Stomach smooth muscle (tissue), 2 donors: ENCODE data around the gene IFI27.
A peak's percentile ranks its signal among the peaks of the same experiment; 100 is the strongest.

Source experiments
- H3K27ac ChIP-seq: one replicate; pipeline ENCODE4 v1.7.0; 2013; ENCODE audit warnings: mild to moderate bottlenecking, low read length, inconsistent platforms
- H3K27me3 ChIP-seq, 2 donors: one replicate each; pipeline ENCODE4 v1.7.0; 2013; ENCODE audit warnings: low read length in 2 of 2; ENCODE audit not compliant: insufficient read depth in 2 of 2, control insufficient read depth in 1 of 2
- H3K36me3 ChIP-seq, 2 donors: one replicate each; pipeline ENCODE4 v1.7.0; 2013; ENCODE audit warnings: low read length in 2 of 2; ENCODE audit not compliant: control insufficient read depth in 2 of 2, insufficient read depth in 2 of 2
- H3K4me1 ChIP-seq: one replicate; pipeline ENCODE4 v1.7.0; 2013; ENCODE audit warnings: low read length; ENCODE audit not compliant: control insufficient read depth, insufficient read depth
- H3K4me3 ChIP-seq, 2 donors: one replicate each; pipeline ENCODE4 v1.7.0; 2013; ENCODE audit warnings: low read length in 2 of 2
- H3K9ac ChIP-seq, 2 donors: one replicate each; pipeline ENCODE4 v1.7.0; 2013; ENCODE audit warnings: low read length in 2 of 2, mild to moderate bottlenecking in 1 of 2
- H3K9me3 ChIP-seq, 2 donors: one replicate each; pipeline ENCODE4 v1.7.0; 2013; ENCODE audit warnings: low read length in 2 of 2; ENCODE audit not compliant: control insufficient read depth in 2 of 2
- donor health status: healthy.
- donor health status: Pancreatic carcinoma.

The IFI27 gene

DNA sequence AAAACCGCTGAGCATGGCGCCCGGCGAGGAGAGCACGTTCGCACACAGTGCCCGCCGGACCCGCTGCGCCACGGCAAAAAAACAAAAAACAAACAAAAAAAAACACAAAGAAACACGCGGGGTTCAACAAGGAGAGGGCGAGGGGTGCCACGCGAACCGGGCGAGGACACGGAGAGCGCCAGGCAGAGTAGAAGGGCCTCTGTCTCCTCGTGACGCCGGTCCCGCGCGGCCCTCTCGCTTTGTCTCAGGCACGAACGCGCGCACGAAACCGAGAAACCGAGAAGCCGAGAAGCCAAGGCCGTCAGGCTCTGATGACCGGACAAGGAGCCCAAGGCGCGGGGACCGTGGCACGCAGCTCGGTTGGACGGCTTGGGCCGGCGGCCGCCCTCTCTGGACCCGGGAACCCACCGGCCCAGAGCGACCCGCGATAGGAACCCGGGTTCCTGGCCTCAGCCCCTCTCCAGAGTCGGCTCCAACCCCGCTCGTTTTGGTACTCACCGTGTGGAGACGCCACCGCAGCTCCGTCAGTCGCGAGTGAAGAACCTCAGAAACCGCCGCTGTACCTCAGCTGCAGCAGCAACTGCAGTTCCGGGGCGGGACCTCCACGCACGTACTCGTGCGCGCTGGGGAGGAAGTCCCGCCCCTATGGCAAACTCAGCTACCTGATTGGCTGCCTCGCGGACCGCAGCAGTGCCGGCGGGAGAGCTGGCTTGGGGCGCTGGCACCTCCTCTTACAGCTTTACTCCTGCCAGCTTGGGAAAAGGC, 29.7 kb upstream of the IFI27 start, which contains the start of the genes DDX24 and IFI27L1:
DDX24 (minus strand) TSS at position 582 of the 765 bp plus-strand sequence. CDS start 1,460 bp downstream, outside the sequence.
IFI27L1 (plus strand) TSS at position 690 of the 765 bp plus-strand sequence. CDS start 15,628 bp downstream, outside the sequence.
- Histone ChIP-seq H3K9ac (peak within 1 kb of the TSS; percentile 96 to 97), H3K27ac (peak within 1 kb of the TSS; percentile 85), H3K4me1 (peaks cover 29% of the 10 kb centered on the region), H3K4me3 (peak within 1 kb of the TSS; percentile 86 to 98), H3K36me3 (peaks cover 10 to 12% of the 10 kb centered on the region in 2 donors), H3K9me3 (no peaks in the 10 kb centered on the region), H3K27me3 (no peaks in the 10 kb centered on the region)

DNA sequence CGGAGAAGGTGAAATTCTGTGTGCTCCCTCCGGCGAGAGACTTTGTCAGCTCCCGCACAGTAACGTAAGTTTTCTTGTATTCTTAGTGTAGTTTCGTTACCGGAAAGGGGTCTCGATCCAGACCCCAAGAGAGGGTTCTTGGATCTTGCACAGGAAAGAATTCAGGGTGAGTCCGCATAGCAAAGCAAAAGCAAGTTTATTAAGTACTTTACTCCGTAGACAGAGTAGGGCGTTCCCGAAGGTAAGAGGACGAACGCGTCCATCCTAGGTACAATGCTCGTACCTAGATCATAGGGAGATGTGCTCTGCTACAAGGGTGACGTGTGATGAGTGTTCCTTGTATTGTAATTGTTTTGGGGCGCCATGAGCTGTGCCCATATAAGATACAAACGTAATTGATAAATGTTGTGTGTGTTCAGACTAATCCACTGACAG, 29.1 kb upstream of the IFI27 start:
- Histone ChIP-seq H3K4me1 (peaks cover 29% of the 10 kb centered on the region), H3K9ac (peak overlapping the region; percentile 96 to 97), H3K27me3 (no peaks in the 10 kb centered on the region), H3K4me3 (peak overlapping the region; percentile 86 to 98), H3K27ac (peak overlapping the region; percentile 85), H3K36me3 (peaks cover 10 to 12% of the 10 kb centered on the region in 2 donors), H3K9me3 (no peaks in the 10 kb centered on the region)

DNA sequence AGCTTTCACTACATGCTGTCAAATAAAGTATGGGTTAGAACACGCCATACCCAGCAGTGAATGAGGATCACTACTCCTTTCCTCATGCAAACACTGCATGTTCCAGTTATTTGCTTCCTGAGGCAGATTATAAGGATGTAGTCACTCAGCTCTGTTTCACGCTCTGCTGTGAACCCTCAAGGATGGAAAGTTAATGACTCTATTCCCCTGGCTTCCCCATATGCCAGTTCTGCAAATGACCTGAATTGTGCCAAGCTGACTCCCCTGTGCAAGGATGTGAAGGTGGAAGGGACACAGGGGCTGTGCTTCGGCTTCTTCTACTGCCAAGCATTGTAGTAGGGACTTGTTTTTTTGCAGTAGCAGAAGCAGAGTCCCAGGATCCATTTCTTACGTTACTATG, 22.6 kb upstream of the IFI27 start:
- Histone ChIP-seq H3K36me3 (no peaks in the 10 kb centered on the region), H3K4me1 (no peaks in the 10 kb centered on the region), H3K4me3 (no peak overlapping the region), H3K27me3 (no peaks in the 10 kb centered on the region), H3K27ac (no peak overlapping the region), H3K9ac (no peak overlapping the region), H3K9me3 (no peaks in the 10 kb centered on the region)

DNA sequence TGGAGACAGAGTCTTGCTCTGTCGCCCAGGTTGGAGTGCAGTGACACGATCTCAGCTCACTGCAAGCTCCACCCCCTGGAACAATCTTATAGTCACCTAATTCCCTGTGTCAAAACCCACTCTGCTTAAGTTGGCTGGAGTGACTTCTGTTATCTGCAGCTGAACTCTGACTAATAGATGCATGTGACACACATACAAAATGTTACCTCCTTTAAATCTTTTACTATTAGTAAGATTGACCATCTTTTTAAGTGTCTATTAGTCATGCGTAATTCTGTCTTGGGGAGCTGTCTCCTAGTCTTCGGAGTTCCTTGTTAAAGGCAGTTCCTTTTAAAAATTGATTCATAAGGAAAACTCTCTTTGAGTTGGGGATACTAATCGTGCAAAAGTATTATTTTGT, 22.0 kb upstream of the IFI27 start:
- no peak overlapping the region for H3K4me3 ChIP-seq
- H3K36me3 ChIP-seq, result no peaks in the 10 kb centered on the region
- H3K9me3 ChIP-seq, result no peaks in the 10 kb centered on the region
- H3K9ac ChIP-seq, result no peak overlapping the region
- no peaks in the 10 kb centered on the region for H3K27me3 ChIP-seq
- H3K27ac ChIP-seq, result no peak overlapping the region
- H3K4me1 ChIP-seq, result no peaks in the 10 kb centered on the region

DNA sequence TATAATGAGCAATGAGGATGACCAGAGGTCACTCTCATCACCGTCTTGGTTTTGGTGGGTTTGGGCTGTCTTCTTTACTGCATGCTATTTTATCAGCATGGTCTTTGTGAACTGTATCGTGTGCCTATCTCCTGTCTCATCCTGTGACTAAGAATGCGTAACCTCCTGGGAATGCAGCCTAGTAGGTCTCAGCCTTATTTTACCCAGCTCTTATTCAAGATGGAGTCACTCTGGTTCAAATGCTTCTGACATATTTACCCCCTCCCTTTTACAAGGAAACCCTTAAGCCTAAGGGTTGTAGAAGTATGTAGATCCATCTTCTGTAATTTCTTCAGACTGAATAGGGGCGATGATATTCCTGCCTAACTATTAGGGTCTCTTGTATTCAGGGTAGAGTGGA, 21.1 kb upstream of the IFI27 start:
- H3K27me3 ChIP-seq, result no peaks in the 10 kb centered on the region
- H3K27ac ChIP-seq, result no peak overlapping the region
- no peaks in the 10 kb centered on the region for H3K4me1 ChIP-seq
- no peak overlapping the region for H3K4me3 ChIP-seq
- no peak overlapping the region for H3K9ac ChIP-seq
- H3K36me3 ChIP-seq, result no peaks in the 10 kb centered on the region
- H3K9me3 ChIP-seq, result no peaks in the 10 kb centered on the region

DNA sequence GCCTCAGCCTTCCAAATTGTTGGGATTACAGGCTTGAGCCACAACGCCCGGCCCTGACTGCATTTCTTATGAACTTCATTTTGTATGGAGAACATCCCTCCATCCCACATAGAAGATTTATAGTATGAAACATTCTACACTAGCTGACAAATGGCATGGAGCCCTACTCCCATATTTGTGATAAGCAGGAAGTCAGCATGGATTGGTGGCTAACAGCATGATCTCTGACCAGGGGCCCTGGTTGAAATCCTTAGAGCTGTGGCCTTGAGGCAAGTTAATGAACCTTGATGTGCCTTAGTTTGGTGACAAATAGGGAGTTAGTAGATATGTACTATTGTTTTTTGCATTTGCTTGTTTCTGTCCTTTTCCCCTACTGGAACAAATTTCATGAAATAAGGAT, 17.1 kb upstream of the IFI27 start:
- Histone ChIP-seq H3K27me3 (no peaks in the 10 kb centered on the region), H3K9ac (no peak overlapping the region), H3K4me3 (no peak overlapping the region), H3K36me3 (no peaks in the 10 kb centered on the region), H3K9me3 (no peaks in the 10 kb centered on the region), H3K27ac (no peak overlapping the region), H3K4me1 (no peaks in the 10 kb centered on the region)

DNA sequence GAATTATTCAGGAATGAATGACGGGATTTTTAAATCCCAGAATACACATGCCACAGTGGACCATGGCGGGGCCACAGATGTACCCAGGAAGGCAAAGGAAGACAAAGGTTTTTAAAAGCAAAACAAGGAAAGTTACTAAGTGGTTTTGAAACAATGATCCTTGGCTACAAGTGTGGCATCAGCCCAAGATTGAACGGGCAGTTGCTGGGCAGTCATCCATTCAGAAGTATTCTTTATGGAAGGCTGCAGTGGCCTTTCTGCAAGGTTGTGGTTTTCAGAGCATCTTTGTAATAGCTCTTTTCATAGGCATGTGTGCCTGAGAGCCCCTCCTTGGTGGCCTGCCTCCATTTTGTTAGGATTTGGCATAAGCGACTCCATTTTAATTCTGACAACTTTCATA, 13.4 kb upstream of the IFI27 start:
- H3K4me3 ChIP-seq, result no peak overlapping the region
- no peaks in the 10 kb centered on the region for H3K36me3 ChIP-seq
- H3K4me1 ChIP-seq, result no peaks in the 10 kb centered on the region
- no peaks in the 10 kb centered on the region for H3K27me3 ChIP-seq
- H3K9ac ChIP-seq, result no peak overlapping the region
- H3K9me3 ChIP-seq, result no peaks in the 10 kb centered on the region
- H3K27ac ChIP-seq, result no peak overlapping the region

DNA sequence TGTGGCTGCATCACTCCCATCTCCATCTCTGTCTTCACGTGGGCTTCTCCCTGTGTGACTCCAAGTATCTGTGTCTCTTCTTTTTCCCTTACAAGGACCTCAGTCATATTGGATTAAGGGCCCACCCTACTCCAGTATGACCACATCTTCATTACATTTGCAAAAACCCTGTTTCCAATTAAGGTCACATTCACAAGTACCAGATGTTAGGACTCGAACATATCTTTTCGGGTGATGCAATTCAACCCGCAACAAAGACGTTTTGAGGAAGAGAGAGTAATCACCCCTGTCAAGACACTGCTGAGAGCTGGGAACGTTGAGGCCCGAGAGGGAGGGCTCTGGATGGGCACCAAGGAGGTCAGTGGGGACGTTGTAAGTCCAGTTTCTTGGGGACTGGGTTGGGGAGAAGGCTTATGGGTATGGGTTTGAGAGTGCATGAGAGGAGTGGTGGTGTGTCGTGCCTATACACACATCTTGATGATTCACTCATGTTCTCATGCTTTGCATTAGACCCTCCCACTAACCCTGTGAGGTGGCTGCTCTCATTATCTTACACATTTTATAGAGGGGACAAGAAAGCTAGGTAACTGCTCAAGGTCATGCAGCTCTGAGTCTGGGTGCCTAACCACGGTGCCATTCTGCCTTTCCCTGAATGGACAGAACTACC, 12.1 kb upstream of the IFI27 start:
- Histone ChIP-seq H3K4me1 (no peaks in the 10 kb centered on the region), H3K36me3 (no peaks in the 10 kb centered on the region), H3K27me3 (no peaks in the 10 kb centered on the region), H3K4me3 (no peak overlapping the region), H3K27ac (no peak overlapping the region), H3K9me3 (no peaks in the 10 kb centered on the region), H3K9ac (no peak overlapping the region)

DNA sequence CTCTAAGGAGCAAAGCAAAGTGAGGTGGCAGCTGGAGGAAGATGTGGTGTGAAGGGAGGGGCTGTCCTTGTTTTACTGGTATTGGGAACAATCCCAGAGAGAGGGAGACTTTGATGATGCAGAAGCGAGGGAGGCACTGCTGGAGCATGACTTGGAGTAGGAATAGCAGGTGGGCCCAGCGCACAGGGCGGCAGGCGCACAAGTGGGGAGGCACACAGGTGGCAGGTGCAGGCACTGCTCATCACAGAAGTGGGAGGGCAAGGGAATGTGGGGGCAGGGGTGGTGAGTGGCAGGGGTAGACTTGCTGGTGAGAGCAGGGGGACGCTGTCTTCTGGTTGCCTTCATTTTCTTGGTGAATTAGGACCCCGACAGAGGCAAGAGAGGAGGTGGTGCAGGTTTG, 11.5 kb upstream of the IFI27 start:
- Histone ChIP-seq H3K4me1 (no peaks in the 10 kb centered on the region), H3K4me3 (no peak overlapping the region), H3K36me3 (no peaks in the 10 kb centered on the region), H3K27me3 (no peaks in the 10 kb centered on the region), H3K27ac (no peak overlapping the region), H3K9me3 (no peaks in the 10 kb centered on the region), H3K9ac (no peak overlapping the region)

DNA sequence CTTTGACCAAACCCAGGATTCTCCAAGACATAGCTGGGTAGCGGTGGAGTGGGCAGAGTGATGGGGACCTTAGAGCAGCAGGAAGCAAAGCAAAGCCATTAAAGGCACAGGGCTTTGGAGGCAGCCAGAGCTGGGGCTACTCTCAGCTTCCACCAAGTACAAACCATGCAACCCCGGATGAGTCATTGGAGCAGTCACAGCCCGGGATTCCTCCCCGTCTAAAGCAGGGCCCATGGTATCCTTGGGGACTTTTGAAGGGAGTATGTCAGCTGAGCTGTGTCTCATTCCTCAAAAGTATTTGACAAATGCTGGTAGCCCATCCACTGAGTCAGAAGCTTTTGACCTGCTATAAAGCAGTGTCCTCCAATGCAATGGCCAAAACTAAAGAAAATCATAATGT, 9.7 kb upstream of the IFI27 start:
- Histone ChIP-seq H3K9me3 (no peaks in the 10 kb centered on the region), H3K9ac (no peak overlapping the region), H3K4me3 (no peak overlapping the region), H3K36me3 (no peaks in the 10 kb centered on the region), H3K27me3 (no peaks in the 10 kb centered on the region), H3K4me1 (no peaks in the 10 kb centered on the region), H3K27ac (no peak overlapping the region)

DNA sequence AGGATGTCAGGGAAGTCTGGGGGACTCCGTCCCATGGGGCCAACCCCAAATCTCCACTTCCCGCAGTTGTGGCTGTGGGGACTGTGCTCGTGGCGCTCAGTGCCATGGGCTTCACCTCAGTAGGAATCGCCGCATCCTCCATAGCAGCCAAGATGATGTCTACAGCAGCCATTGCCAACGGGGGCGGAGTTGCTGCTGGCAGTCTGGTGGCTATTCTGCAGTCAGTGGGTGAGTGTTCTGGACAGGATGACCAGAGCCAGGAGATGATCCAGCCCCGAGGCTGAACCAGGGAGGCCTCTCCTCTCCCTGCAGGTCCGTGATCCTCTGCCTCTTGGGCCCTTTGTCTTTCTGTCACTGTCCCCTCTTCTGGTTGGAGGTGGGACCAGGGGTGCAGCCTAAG, 8.8 kb upstream of the IFI27 start:
- no peak overlapping the region for H3K27ac ChIP-seq
- no peaks in the 10 kb centered on the region for H3K4me1 ChIP-seq
- H3K9me3 ChIP-seq, result no peaks in the 10 kb centered on the region
- H3K4me3 ChIP-seq, result no peak overlapping the region
- H3K9ac ChIP-seq, result no peak overlapping the region
- no peaks in the 10 kb centered on the region for H3K27me3 ChIP-seq
- H3K36me3 ChIP-seq, result no peaks in the 10 kb centered on the region
